ENCODE measurements around the gene DHPS.
"Not testable (repeated sequence)": the region's sequence is repeated elsewhere in the genome, so short reads cannot be mapped to it uniquely, and the experiment has no call there.

DHPS gene

GRCh38 chr19:12698138-12698537, 16.5 kb upstream of the DHPS start:
- H3K4me3 ChIP-seq (ENCODE audit: low read length) = no peak overlapping the region
- H3K27ac ChIP-seq (ENCODE audit: low read depth, low read length) = no peak overlapping the region
- H3K9me2 ChIP-seq (replicated peaks; ENCODE audit: control insufficient read depth, low read length) = no peaks in the 10 kb centered on the region
- no peaks in the 10 kb centered on the region for H3K9me3 ChIP-seq (ENCODE audit: control insufficient read depth, insufficient read depth, low read length)
- H3F3A ChIP-seq (ENCODE audit: control insufficient read depth, insufficient read depth) = peaks cover 24% of the 10 kb centered on the region
- H3K4me2 ChIP-seq (ENCODE audit: low read length) = peak overlapping the region; percentile 94
- no peaks in the 10 kb centered on the region for H3K27me3 ChIP-seq (ENCODE audit: control insufficient read depth, low read length)
- H3K4me1 ChIP-seq (ENCODE audit: control insufficient read depth, low read length) = peaks cover 37% of the 10 kb centered on the region
- peaks cover 5% of the 10 kb centered on the region; the same call in 1 of the 2 replicates for H4K20me1 ChIP-seq (ENCODE audit: control insufficient read depth, insufficient read depth, low read depth, low read length)
- H3K36me3 ChIP-seq (ENCODE audit: control insufficient read depth, low read length) = peaks cover 39% of the 10 kb centered on the region
- H3K79me2 ChIP-seq (ENCODE audit: control insufficient read depth, low read length) = peaks cover 9% of the 10 kb centered on the region
- TF ChIP-seq EZH2phosphoT487 (IDR thresholded peaks at IDR 0.05; ENCODE audit: borderline replicate concordance, low read length) (no peak), CTCF (IDR thresholded peaks at IDR 0.05; ENCODE audit: low read depth, low read length, poor library complexity, severe bottlenecking) (no peak)

GRCh38 chr19:12697425-12697824, 15.7 kb upstream of the DHPS start:
- peak overlapping the region; percentile 86 for H3K4me3 ChIP-seq (ENCODE audit: low read length)
- peak overlapping the region; percentile 87 for H3K27ac ChIP-seq (ENCODE audit: low read depth, low read length)
- H3K9me3 ChIP-seq (ENCODE audit: control insufficient read depth, insufficient read depth, low read length); H3K9me2 ChIP-seq (replicated peaks; ENCODE audit: control insufficient read depth, low read length); H3K79me2 ChIP-seq (ENCODE audit: control insufficient read depth, low read length); H4K20me1 ChIP-seq (ENCODE audit: control insufficient read depth, insufficient read depth, low read depth, low read length); H3K27me3 ChIP-seq (ENCODE audit: control insufficient read depth, low read length): not testable (repeated sequence)
- H3K4me2 ChIP-seq (ENCODE audit: low read length) = peak overlapping the region; percentile 94
- peaks cover 31% of the 10 kb centered on the region for H3K4me1 ChIP-seq (ENCODE audit: control insufficient read depth, low read length)
- H3F3A ChIP-seq (ENCODE audit: control insufficient read depth, insufficient read depth) = peaks cover 24% of the 10 kb centered on the region
- peaks cover 32% of the 10 kb centered on the region for H3K36me3 ChIP-seq (ENCODE audit: control insufficient read depth, low read length)

- Histone ChIP-seq H3K9me3 (ENCODE audit: control insufficient read depth, insufficient read depth, low read length) (no peaks in the 10 kb centered on the region), H3K79me2 (ENCODE audit: control insufficient read depth, low read length) (peaks cover 4% of the 10 kb centered on the region), H3K9me2 (replicated peaks; ENCODE audit: control insufficient read depth, low read length) (no peaks in the 10 kb centered on the region), H3F3A (ENCODE audit: control insufficient read depth, insufficient read depth) (peaks cover 24% of the 10 kb centered on the region), H3K27me3 (ENCODE audit: control insufficient read depth, low read length) (no peaks in the 10 kb centered on the region), H3K36me3 (ENCODE audit: control insufficient read depth, low read length) (peaks cover 25% of the 10 kb centered on the region), H3K27ac (ENCODE audit: low read depth, low read length) (peak within 1 kb of the TSS; percentile 87), H3K4me3 (ENCODE audit: low read length) (peak within 1 kb of the TSS; percentile 86), H3K4me2 (ENCODE audit: low read length) (peak within 1 kb of the TSS; percentile 94), H4K20me1 (ENCODE audit: control insufficient read depth, insufficient read depth, low read depth, low read length) (no peaks in the 10 kb centered on the region), H3K4me1 (ENCODE audit: control insufficient read depth, low read length) (peaks cover 31% of the 10 kb centered on the region)
- TF ChIP-seq EZH2phosphoT487 (IDR thresholded peaks at IDR 0.05; ENCODE audit: borderline replicate concordance, low read length) (no peak), CTCF (IDR thresholded peaks at IDR 0.05; ENCODE audit: low read depth, low read length, poor library complexity, severe bottlenecking) (no peak)
These were observed 15.0 kb upstream of the DHPS start, which contains the start of gene FBXW9 for GRCh38 chr19:12696366-12697335. TSS of gene FBXW9 (minus strand) at chr19:12696631. CDS start at chr19:12696581, 50 bp downstream.

GRCh38 chr19:12695997-12696365, 14.3 kb upstream of the DHPS start:
- H4K20me1 ChIP-seq (ENCODE audit: control insufficient read depth, insufficient read depth, low read depth, low read length) = no peaks in the 10 kb centered on the region
- no peaks in the 10 kb centered on the region for H3K27me3 ChIP-seq (ENCODE audit: control insufficient read depth, low read length)
- no peaks in the 10 kb centered on the region for H3K9me2 ChIP-seq (replicated peaks; ENCODE audit: control insufficient read depth, low read length)
- H3K4me1 ChIP-seq (ENCODE audit: control insufficient read depth, low read length) = peaks cover 31% of the 10 kb centered on the region
- H3K27ac ChIP-seq (ENCODE audit: low read depth, low read length) = no peak overlapping the region
- H3F3A ChIP-seq (ENCODE audit: control insufficient read depth, insufficient read depth) = peaks cover 24% of the 10 kb centered on the region
- peaks cover 4% of the 10 kb centered on the region for H3K79me2 ChIP-seq (ENCODE audit: control insufficient read depth, low read length)
- peak overlapping the region; percentile 94 for H3K4me2 ChIP-seq (ENCODE audit: low read length)
- H3K4me3 ChIP-seq (ENCODE audit: low read length) = peak overlapping the region; percentile 86
- peaks cover 18% of the 10 kb centered on the region for H3K36me3 ChIP-seq (ENCODE audit: control insufficient read depth, low read length)
- TF ChIP-seq CTCF (IDR thresholded peaks at IDR 0.05; ENCODE audit: low read depth, low read length, poor library complexity, severe bottlenecking) = no peak
- no peak for TF ChIP-seq EZH2phosphoT487 (IDR thresholded peaks at IDR 0.05; ENCODE audit: borderline replicate concordance, low read length)
- no peaks in the 10 kb centered on the region for H3K9me3 ChIP-seq (ENCODE audit: control insufficient read depth, insufficient read depth, low read length)

Measured in DOHH2 (cell line).